DMS114 treated with DMSO at 0.1 percent for 48 hours (cell line): ENCODE measurements around the gene CACNB4.

ENCODE experiments used
- DNase-seq: peaks from one replicate; lab custom pipeline; 2025; ENCODE audit not compliant: unreplicated experiment; lab: John Stamatoyannopoulos, UW

Gene CACNB4

GRCh38 chr2:151872463-151872862 is 226.4 kb downstream of the CACNB4 start:
- DNase-seq: no peak

DNA sequence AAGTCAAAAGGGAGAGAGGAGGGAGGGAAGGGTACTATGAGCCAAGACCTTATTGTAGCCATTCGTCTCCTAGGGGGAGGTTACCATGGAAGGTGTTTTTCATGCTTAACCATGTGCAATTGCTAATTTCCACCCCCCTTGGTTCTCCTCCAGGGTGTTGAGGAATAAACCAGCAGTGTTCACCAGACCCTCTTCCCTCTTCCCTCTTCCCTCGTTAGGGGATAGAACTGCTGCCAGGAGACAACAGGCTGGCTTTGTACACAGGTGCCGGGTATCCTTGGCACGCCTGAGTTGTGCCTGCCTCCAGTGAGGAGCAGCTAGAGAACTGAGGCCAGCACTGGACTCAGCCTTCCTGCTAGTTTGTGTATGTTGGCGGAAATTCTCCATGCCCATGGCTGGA is 229.6 kb downstream of the CACNB4 start:
- no peak for DNase-seq

DNA sequence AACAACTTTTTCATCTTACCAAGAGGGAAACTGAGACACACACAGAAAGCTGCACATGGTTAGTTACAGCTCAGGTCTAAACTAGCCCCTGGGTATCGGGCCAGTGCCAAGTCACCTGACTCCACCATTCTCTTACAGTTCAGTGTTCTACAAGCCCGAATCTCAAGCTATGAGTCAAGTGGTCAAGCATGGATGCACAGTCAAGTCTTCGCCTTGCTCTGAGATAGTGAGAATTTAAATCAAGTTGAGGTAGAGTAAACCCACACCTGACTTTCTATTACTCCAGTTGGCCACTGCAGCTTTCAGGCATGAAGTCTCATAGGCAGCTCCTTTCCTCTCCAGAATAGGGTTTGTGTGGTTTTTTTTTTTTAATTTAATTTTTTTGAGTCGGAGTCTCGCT is 236.1 kb downstream of the CACNB4 start:
- no peak for DNase-seq

GRCh38 chr2:151861174-151861573 is 237.7 kb downstream of the CACNB4 start:
- DNase-seq: no peak

- DNase-seq: no peak
These were observed 238.2 kb downstream of the CACNB4 start for GRCh38 chr2:151860613-151861146.

DNA sequence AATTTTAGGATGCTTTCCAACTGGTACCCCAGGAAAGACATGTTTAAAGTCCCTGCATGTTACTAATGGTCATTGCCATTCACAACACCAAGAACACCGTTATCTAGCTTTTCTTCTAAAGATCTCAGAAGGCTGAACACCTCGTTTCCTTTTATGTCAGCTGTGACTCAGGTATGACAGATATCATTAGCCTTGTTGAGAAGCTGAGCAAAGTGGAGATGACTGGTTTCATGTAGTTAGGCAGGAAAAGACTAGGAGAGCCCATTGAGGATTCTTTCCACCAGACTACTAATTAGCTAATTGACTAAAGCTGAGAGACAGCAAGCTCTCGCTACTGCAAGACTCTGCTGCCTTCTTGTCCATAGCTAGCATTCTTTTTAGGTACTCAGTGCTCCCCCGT is 238.6 kb downstream of the CACNB4 start:
- DNase-seq: no peak

DNA sequence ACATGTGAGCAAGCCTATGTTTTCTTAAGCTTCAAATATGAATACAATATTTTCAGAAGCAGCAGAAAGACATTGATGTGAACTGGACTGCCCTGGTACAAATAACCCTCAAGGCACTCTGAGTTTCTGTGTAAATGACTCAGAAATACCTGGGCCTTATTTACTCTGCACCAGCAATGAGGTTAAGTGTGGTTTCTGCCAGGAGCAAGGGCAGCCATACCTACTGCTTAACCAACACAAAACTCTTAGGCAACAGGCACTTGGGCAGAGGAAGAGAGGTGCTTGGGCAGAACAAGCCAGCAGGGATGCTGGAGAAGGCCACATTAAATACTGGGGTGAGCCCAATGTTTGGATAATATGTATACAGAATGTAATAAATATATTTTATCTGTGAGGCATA is 241.2 kb downstream of the CACNB4 start:
- no peak for DNase-seq

- no peak for DNase-seq
These were observed 243.7 kb downstream of the CACNB4 start for GRCh38 chr2:151855111-151855510.

DNA sequence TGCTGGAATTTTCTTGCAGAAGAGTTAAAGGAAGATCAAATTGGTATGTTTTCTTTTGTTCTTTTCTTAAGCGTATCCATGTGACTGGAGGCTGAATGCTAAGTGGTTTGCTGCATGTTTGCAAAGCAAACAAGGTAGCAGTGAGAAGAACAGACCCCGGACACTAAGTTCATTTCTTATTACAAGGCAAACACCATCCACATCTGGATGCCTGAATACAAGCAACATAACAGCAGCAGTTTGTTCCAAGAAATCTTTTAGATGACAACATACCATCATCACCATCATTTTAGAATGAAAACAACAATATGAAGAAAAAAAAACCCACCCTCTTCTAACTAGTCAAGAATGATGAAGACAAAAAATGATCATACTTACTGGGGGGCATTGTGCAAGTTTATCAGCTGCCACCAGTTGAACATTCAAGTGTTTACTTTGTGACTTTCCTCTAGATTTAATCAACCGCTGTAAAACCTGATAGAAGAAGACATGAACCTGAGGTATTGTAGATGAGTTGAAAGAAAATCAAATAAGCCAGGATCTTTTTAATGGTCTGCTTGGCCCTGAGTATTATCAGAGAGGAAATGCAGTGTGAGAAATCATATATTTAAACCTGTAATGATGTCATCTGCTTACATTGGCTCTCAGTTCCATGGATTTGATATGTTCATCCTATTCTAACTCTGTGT is 245.6 kb downstream of the CACNB4 start:
- no peak for DNase-seq

DNA sequence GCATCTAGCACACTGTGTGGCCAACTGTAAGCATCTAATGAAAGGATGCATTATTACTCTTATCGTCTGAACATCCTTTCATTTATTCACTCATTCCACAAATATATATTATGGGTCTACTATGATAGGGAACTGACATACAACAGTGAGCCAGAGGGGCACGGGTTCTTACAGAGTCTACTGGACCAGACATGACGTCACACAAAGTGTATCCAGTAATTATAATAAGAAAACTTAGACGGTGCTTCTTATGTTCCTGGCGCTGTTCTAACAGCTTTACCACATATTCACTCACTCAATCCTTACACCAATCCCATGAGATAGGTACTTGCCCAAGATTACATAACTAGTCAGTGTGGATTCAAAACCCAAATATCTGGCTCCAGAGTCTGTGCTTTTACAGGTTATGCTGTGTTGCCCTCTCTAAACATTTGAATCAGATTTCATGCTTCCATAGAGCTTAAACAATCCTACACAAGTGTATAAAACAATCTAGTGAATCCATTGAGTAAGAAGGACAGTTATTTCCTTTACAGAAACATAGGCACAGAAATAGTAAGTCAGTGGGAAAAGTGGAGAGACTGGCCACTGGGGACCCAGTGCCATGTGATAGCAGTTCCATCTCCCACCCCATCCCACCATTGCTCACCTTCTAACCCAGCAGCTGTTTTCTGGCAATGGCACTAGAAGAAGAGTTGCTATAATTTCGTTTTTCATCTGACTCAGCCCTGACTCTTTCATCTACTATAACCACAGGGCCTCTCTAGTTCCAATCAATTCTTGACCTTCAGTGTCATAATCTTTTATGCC is 246.4 kb downstream of the CACNB4 start:
- no peak for DNase-seq

DNA sequence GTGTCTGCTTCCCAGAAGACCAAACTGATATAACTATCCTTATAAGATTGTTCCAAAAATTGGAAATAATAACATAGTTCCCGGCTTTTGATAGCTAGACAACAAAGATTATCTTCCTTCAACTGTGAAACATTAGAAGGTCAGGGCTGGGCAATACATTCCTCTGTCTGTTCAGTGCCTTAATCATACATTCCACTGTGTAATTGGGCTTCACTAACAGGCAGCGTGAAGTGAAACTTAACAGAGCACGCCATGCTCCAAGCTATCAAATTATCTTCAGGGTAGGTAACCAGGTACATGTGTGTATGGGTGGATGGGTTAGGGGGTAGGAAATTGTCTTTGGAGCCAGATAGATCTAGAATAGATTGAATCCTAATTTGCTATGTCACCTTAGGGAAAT is 247.1 kb downstream of the CACNB4 start:
- DNase-seq: no peak

GRCh38 chr2:151849413-151850010 is 249.3 kb downstream of the CACNB4 start:
- DNase-seq: no peak

- no peak for DNase-seq
These were observed 253.0 kb downstream of the CACNB4 start for GRCh38 chr2:151845884-151846283.

GRCh38 chr2:151845481-151845880 is 253.4 kb downstream of the CACNB4 start:
- no peak for DNase-seq

DNA sequence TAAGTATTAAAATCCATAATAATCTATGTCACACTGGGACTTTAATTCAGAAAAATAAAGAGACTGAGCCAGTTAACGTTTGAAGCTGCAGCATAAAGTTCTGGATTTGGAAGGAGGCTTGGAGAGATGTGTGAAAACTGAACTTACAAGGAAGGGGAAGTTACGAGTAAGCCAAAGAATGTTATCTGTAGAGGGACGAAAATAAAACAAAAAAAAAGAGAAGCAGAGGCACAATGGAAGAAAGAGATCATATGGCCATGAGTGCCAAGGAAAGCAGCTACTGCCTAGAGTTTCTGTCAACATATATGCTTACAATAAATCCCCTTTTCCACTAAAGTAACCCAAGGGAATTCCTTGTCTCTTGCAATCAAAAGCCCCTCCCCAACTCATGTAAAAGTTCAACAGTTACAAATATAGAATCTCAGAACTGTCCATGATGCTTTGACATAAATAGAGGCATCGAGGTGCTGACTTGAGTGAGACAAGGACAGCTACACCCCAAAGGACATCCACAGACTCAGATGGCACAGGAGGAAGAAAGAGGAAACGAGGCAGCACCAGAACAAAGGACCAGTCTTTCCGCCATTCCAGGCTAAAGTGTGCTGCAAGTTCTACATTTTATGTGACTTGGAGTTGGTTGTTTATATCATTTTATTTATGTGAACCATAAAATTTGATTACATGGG is 254.5 kb downstream of the CACNB4 start:
- no peak for DNase-seq

DNA sequence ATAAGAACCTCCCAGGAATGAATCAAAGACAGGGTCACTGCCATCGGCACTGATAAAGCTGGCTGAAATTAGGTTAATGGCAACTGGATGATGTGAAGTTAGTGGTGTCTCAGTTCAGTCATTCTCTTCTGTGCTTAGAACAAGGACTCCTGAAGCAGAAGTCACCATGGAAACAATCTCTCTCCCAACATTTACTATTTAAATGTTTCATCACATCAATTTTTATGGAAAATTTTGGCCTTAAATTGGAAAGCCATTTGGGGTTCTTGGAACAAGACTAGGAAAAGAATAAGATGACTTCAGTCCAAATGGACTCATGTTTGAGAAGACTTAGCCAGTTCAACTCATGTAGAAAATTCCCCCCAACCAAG is 255.2 kb downstream of the CACNB4 start:
- DNase-seq: no peak

- DNase-seq: no peak
These were observed 255.8 kb downstream of the CACNB4 start for GRCh38 chr2:151842830-151843690.

GRCh38 chr2:151841047-151841424 is 257.8 kb downstream of the CACNB4 start:
- DNase-seq: no peak

GRCh38 chr2:151840216-151841046 is 258.4 kb downstream of the CACNB4 start:
- no peak for DNase-seq

- DNase-seq: no peak
These were observed 260.9 kb downstream of the CACNB4 start for GRCh38 chr2:151837926-151838325.
